Osteoblast (primary cell): ENCODE results near the gene NLRP4. TPM values are rescaled to one million over a fixed set of nuclear protein-coding genes. Genes with fewer than 3 reads are reported as not detected.

Experiments used
- DNase-seq: peaks from one replicate; pipeline ENCODE4 v3.0.0; 2011; ENCODE audit warnings: low spot score, mixed read lengths; ENCODE audit not compliant: insufficient read length; ENCODE audit errors: missing footprints
- H2AFZ ChIP-seq: 2 replicates; pipeline ENCODE4 v1.6.0; 2011; ENCODE audit warnings: mild to moderate bottlenecking, low read length
- H3K27ac ChIP-seq: 2 replicates; pipeline ENCODE4 v1.5.1; 2011; ENCODE audit warnings: mild to moderate bottlenecking, low read depth, low read length, moderate library complexity
- H3K27me3 ChIP-seq: 2 replicates; pipeline ENCODE4 v1.6.0; 2012; ENCODE audit warnings: mild to moderate bottlenecking, control low read depth, inconsistent platforms, low read length, moderate library complexity; ENCODE audit not compliant: insufficient read depth
- H3K36me3 ChIP-seq: 2 replicates; pipeline ENCODE4 v1.5.1; 2011; ENCODE audit warnings: mild to moderate bottlenecking, low read length, control low read depth, moderate library complexity; ENCODE audit not compliant: insufficient read depth
- H3K4me1 ChIP-seq: 2 replicates; pipeline ENCODE4 v1.5.1; 2011; ENCODE audit warnings: mild to moderate bottlenecking, low read length, control low read depth, moderate library complexity; ENCODE audit not compliant: insufficient read depth
- H3K4me2 ChIP-seq: 2 replicates; pipeline ENCODE4 v1.6.0; 2011; ENCODE audit warnings: mild to moderate bottlenecking, low read length; ENCODE audit not compliant: insufficient read depth
- H3K4me3 ChIP-seq: fragments of 200-600 bp; sonication (generic); 3 replicates; pipeline ENCODE4 v1.5.1; 2012; ENCODE audit warnings: mild to moderate bottlenecking, low read length, inconsistent platforms; ENCODE audit not compliant: insufficient read depth
- H3K79me2 ChIP-seq: 2 replicates; pipeline ENCODE4 v1.6.0; 2012; ENCODE audit warnings: mild to moderate bottlenecking, low read length, control low read depth, inconsistent platforms; ENCODE audit not compliant: insufficient read depth
- H3K9me3 ChIP-seq: 2 replicates; pipeline ENCODE4 v1.5.1; 2011; ENCODE audit warnings: low read depth, low read length, control low read depth
- H4K20me1 ChIP-seq: 2 replicates; pipeline ENCODE4 v1.6.0; 2012; ENCODE audit warnings: mild to moderate bottlenecking, low read length, control low read depth; ENCODE audit not compliant: insufficient read depth
- total RNA-seq: library from RNA; depleted of rRNA; stranded (reverse); fragments of >200 nt; gene quantifications from 2 replicates; pipeline ENCODE4 v1.2.3, GENCODE V29; 2012
- TF ChIP-seq, protein P1 (sequence below): IDR thresholded peaks from 2 replicates; pipeline ENCODE4 v1.5.1; 2011; ENCODE audit warnings: mild to moderate bottlenecking, low read depth, low read length, moderate library complexity; ENCODE audit errors: extremely low read depth

NLRP4 gene
- total RNA-seq, 1 donor = not detected

DNA sequence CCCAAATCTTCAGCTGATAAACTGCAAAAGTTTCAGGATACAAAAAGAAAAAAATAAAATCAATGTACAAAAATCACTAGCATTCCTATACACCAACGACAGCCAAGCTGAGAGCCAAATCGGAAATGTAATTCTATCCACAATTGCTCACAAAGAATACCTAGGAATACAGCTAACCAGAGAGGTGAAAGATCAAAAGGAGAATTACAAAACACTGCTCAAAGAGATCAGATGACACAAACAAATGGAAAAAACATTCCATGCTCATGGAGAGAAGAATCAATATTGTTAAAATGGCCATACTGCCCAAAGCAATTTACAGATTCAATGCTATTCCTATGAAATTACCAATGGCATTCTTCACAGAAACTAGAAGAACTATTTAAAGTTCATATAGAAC lies 34.1 kb upstream of the NLRP4 start:
- Histone ChIP-seq H3K4me1 (no peaks in the 10 kb centered on the region), H3K27me3 (no peaks in the 10 kb centered on the region), H3K4me3 (no peak overlapping the region), H4K20me1 (no peaks in the 10 kb centered on the region), H3K9me3 (no peaks in the 10 kb centered on the region), H3K4me2 (no peak overlapping the region), H2AFZ (no peak overlapping the region), H3K27ac (no peak overlapping the region), H3K36me3 (no peaks in the 10 kb centered on the region), H3K79me2 (no peaks in the 10 kb centered on the region)
- DNase-seq = no peak
- TF ChIP-seq, protein P1, sequence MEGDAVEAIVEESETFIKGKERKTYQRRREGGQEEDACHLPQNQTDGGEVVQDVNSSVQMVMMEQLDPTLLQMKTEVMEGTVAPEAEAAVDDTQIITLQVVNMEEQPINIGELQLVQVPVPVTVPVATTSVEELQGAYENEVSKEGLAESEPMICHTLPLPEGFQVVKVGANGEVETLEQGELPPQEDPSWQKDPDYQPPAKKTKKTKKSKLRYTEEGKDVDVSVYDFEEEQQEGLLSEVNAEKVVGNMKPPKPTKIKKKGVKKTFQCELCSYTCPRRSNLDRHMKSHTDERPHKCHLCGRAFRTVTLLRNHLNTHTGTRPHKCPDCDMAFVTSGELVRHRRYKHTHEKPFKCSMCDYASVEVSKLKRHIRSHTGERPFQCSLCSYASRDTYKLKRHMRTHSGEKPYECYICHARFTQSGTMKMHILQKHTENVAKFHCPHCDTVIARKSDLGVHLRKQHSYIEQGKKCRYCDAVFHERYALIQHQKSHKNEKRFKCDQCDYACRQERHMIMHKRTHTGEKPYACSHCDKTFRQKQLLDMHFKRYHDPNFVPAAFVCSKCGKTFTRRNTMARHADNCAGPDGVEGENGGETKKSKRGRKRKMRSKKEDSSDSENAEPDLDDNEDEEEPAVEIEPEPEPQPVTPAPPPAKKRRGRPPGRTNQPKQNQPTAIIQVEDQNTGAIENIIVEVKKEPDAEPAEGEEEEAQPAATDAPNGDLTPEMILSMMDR = no peak

DNA sequence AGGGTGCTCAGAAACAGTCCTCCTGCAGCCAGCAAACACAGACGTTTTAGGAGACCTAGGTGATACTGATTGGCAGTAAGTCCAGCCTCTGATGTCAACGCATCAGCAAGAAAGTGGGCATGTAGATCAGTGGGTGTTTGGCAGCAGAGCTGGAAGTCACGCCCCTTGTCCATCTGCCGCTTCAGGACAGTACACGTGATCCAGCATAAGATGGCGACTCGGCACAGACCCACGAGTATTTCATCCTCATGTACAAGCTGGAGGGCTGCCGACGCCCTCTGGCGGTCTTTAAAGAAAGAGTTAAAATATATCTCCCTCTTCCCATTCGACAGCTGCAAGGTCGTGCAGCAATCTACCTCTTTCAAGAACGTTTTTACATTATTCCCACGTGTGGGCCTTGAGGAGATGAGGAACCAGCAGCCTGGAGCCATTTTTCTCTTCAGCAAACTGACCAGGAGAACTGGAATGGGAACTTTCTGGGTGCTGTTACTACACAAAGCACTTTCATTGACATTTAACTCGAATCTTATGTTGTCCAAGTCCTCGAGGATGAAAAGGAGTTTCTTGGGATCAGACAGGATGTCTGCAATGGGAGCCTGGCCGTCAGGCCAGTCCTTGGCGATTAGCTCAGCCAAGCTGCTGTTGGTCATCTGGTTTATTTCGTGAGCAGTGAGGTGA lies 26.8 kb upstream of the NLRP4 start:
- Histone ChIP-seq H4K20me1 (no peaks in the 10 kb centered on the region), H3K4me1 (no peaks in the 10 kb centered on the region), H2AFZ (peak overlapping the region; percentile 78), H3K79me2 (no peaks in the 10 kb centered on the region), H3K27ac (no peak overlapping the region), H3K36me3 (no peaks in the 10 kb centered on the region), H3K27me3 (no peaks in the 10 kb centered on the region), H3K9me3 (no peaks in the 10 kb centered on the region), H3K4me3 (no peak overlapping the region), H3K4me2 (no peak overlapping the region)
- TF ChIP-seq, protein P1 = peak; percentile 42
- DNase-seq = no peak

DNA sequence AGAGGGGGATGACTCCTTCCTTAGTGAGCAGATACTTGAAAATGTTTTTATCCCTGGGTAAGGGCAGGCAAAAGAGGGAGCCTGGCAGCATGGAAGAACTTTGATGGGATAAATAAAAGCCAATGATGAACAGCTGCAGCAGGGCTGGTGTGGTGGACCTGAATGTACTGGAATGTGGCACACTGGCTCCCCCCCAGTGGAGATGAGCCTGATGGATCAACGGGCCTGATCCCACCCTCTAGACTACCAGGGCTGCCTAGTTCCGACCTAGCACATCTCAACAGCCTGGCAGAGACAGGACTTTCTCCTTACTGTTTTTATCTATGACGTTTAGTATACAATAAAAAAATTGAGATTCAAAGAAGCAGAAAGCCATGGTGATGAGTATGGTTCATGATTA lies 25.0 kb upstream of the NLRP4 start:
- Histone ChIP-seq H3K9me3 (no peaks in the 10 kb centered on the region), H4K20me1 (no peaks in the 10 kb centered on the region), H3K27me3 (no peaks in the 10 kb centered on the region), H3K4me3 (no peak overlapping the region), H3K36me3 (no peaks in the 10 kb centered on the region), H2AFZ (no peak overlapping the region), H3K4me2 (no peak overlapping the region), H3K27ac (no peak overlapping the region), H3K79me2 (no peaks in the 10 kb centered on the region), H3K4me1 (no peaks in the 10 kb centered on the region)
- DNase-seq = no peak
- TF ChIP-seq, protein P1 = no peak

DNA sequence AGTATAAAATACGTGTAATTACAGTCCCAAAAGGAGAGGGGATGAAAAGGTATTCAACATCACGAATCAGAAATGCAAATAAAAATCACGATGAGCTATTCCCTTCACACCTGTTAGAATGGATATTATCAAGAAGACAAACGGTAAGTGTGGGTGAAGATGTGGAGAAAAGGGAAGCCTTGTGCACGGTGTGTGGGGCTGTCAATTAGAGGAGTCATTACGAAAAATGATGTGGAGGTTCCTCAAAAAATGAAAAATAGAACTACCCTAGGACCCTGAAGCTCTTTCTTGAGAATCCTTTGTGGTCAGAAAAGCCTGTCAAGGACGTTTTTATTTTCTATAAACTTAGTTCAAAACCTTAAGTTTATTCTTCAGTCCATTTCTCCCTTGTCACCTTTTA lies 23.9 kb upstream of the NLRP4 start:
- Histone ChIP-seq H2AFZ (no peak overlapping the region), H3K27me3 (no peaks in the 10 kb centered on the region), H3K27ac (no peak overlapping the region), H3K9me3 (no peaks in the 10 kb centered on the region), H3K36me3 (no peaks in the 10 kb centered on the region), H4K20me1 (no peaks in the 10 kb centered on the region), H3K4me3 (no peak overlapping the region), H3K4me2 (no peak overlapping the region), H3K79me2 (no peaks in the 10 kb centered on the region), H3K4me1 (no peaks in the 10 kb centered on the region)
- TF ChIP-seq, protein P1 = no peak
- no peak for DNase-seq
